ENCODE results near the gene CIDEA.

Gene CIDEA

DNA sequence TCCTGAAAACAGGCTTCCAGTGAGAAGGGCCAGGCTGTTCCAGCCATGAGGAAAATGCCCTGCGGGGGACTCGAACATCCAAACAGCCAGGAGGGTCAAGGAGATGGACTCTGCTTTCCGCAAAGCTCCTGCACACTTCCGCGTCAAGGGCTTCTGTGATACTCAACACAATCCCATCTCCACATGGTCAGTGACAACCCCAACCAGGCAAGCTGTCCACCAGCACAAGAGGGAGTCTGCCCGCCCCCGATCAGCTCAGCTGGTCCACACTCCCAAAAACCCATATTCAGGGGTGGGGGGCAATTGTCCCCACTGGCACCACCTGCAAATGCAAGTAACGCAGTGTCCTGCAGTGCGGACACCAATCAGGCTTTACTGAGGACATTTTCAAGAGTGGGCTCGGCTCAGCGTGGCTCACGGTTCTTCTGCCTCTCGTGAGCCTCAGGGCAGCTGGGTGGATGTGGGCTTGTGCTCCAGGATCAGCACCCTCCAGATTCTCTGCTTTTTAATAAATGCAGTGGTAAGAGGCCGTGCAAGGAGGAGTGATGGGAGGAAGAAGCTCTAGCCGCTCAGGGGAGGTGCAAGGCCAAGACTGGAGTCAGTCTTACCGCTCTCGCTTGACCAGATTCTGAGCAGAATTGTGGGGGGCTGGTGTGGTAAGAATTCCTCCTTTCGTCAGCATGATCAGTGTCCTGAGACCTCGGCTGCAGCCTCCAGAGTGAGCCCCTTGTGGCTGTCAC, 19.5 kb upstream of the CIDEA start:
- Histone ChIP-seq H3K4me2 (ENCODE audit: low read depth, low read length, poor library complexity, severe bottlenecking) (no peak overlapping the region), H4K20me1 (ENCODE audit: low read depth, low read length) (no peaks in the 10 kb centered on the region)

DNA sequence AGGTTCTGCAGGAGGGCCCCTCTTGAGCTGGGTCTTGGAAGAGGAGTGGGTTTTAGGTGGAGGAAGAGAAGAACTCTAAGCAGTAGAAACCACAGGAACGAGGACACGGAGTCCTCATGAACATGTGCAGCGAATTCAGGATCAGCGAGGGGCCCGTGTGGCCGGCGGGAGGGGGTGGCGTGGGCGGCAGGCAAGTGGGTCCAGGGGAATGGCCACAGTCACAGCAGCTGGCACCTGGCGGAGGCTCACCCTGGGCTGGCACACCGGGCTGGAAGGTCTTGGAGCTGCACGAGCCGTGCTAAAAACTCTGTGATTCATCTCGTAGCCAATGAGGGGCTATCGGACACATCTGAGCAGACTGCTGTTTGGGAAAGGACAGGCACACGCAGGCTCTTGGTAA, 18.0 kb upstream of the CIDEA start:
- Histone ChIP-seq H3K9me2 (replicated peaks; ENCODE audit: insufficient read depth, low read length) (no peaks in the 10 kb centered on the region), H3K27ac (ENCODE audit: low read depth, low read length) (no peak overlapping the region), H3F3A (ENCODE audit: insufficient read depth) (no peaks in the 10 kb centered on the region), H4K20me1 (ENCODE audit: low read depth, low read length) (no peaks in the 10 kb centered on the region), H2AFZ (ENCODE audit: low read depth, low read length, severe bottlenecking) (no peak overlapping the region), H3K9ac (ENCODE audit: low read length) (no peak overlapping the region), H3K9me3 (ENCODE audit: insufficient read depth, low read length) (no peaks in the 10 kb centered on the region), H3K4me3 (ENCODE audit: insufficient read depth, low read length, poor library complexity, severe bottlenecking) (no peak overlapping the region), H3K36me3 (ENCODE audit: low read length) (no peaks in the 10 kb centered on the region), H3K27me3 (ENCODE audit: low read length) (no peaks in the 10 kb centered on the region), H3K4me2 (ENCODE audit: low read depth, low read length, poor library complexity, severe bottlenecking) (no peak overlapping the region), H3K79me2 (ENCODE audit: insufficient read depth, low read length) (no peaks in the 10 kb centered on the region)
- TF ChIP-seq EZH2phosphoT487 (conservative IDR thresholded peaks at IDR 0.05; ENCODE audit: low read length) (no peak), CTCF (IDR thresholded peaks at IDR 0.05; ENCODE audit: insufficient read depth, low read length, poor library complexity, severe bottlenecking) (no peak)

More for the DNA sequence above, 19.5 kb upstream of the CIDEA start:
- Histone ChIP-seq H3K9me2 (replicated peaks; ENCODE audit: insufficient read depth, low read length) (no peaks in the 10 kb centered on the region), H3K27me3 (ENCODE audit: low read length) (no peaks in the 10 kb centered on the region), H3K4me3 (ENCODE audit: insufficient read depth, low read length, poor library complexity, severe bottlenecking) (no peak overlapping the region), H3K79me2 (ENCODE audit: insufficient read depth, low read length) (no peaks in the 10 kb centered on the region), H3K9me3 (ENCODE audit: insufficient read depth, low read length) (no peaks in the 10 kb centered on the region), H3K27ac (ENCODE audit: low read depth, low read length) (no peak overlapping the region), H3K36me3 (ENCODE audit: low read length) (no peaks in the 10 kb centered on the region), H3K9ac (ENCODE audit: low read length) (no peak overlapping the region), H3F3A (ENCODE audit: insufficient read depth) (no peaks in the 10 kb centered on the region), H2AFZ (ENCODE audit: low read depth, low read length, severe bottlenecking) (no peak overlapping the region)
- TF ChIP-seq CTCF (IDR thresholded peaks at IDR 0.05; ENCODE audit: insufficient read depth, low read length, poor library complexity, severe bottlenecking) (no peak), EZH2phosphoT487 (conservative IDR thresholded peaks at IDR 0.05; ENCODE audit: low read length) (no peak)

DNA sequence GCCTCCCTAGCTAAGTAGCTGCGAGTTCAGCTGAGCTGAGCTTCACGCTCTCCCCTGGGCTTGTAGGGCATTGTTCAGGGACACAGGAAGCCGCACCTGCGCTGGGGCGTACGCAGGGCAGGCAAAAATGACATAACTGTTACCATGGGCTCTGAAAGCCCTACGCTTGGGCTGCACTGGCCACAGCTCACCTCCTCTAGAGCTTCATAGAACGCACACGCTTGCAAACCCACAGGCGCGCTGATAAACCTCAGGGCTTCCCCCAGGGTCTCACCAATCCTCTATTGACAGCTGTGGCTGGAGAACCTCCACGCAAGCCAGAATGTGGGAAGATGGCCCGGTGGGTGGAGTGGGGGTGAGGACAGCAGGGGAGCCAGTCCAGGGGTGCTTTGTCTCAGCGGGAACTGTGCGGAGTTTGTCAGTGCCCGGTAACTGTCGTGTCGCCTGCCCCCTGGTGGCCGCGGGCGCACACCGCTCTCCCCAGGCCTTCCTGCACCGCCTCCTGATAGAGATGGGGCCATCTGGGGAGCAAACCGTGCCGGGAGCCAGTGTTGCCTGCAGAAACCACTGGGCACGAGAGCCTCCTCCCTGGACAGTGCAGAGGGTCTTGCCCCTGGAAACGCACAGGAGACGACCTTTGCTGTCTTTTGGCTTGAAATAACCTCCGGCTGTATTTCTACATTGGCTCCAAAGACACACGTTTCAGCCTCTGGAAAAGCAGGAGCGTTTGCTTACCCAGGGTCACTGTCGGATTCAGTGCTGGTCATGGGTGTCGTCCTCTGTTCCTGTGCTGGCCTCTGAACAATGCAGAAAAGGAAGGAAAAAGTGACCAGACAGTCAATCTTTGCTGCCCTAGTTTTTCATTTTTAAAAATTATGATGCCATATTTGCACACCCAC, 17.0 kb upstream of the CIDEA start:
- TF ChIP-seq CTCF (IDR thresholded peaks at IDR 0.05; ENCODE audit: insufficient read depth, low read length, poor library complexity, severe bottlenecking) (peak; percentile 80), EZH2phosphoT487 (conservative IDR thresholded peaks at IDR 0.05; ENCODE audit: low read length) (no peak)
- H4K20me1 ChIP-seq (ENCODE audit: low read depth, low read length), result no peaks in the 10 kb centered on the region
- H3K4me3 ChIP-seq (ENCODE audit: insufficient read depth, low read length, poor library complexity, severe bottlenecking), result no peak overlapping the region
- no peaks in the 10 kb centered on the region for H3K9me3 ChIP-seq (ENCODE audit: insufficient read depth, low read length)
- no peak overlapping the region for H2AFZ ChIP-seq (ENCODE audit: low read depth, low read length, severe bottlenecking)
- H3K9me2 ChIP-seq (replicated peaks; ENCODE audit: insufficient read depth, low read length), result no peaks in the 10 kb centered on the region
- H3F3A ChIP-seq (ENCODE audit: insufficient read depth), result no peaks in the 10 kb centered on the region
- H3K4me2 ChIP-seq (ENCODE audit: low read depth, low read length, poor library complexity, severe bottlenecking), result no peak overlapping the region
- no peaks in the 10 kb centered on the region for H3K36me3 ChIP-seq (ENCODE audit: low read length)
- no peaks in the 10 kb centered on the region for H3K79me2 ChIP-seq (ENCODE audit: insufficient read depth, low read length)
- H3K27me3 ChIP-seq (ENCODE audit: low read length), result no peaks in the 10 kb centered on the region
- H3K27ac ChIP-seq (ENCODE audit: low read depth, low read length), result no peak overlapping the region
- H3K9ac ChIP-seq (ENCODE audit: low read length), result no peak overlapping the region

Data from SU-DHL-6 (cell line).